ENCODE data around the gene TSHZ2. TPM values are rescaled to one million over a fixed set of nuclear protein-coding genes. Genes with fewer than 3 reads are reported as not detected.
"Not testable (repeated sequence)": the region's sequence is repeated elsewhere in the genome, so short reads cannot be mapped to it uniquely, and the experiment has no call there.

The TSHZ2 gene
- total and polyA plus RNA-seq, 9 donors, result 7.3 to 23.1 (median 12.5) TPM

DNA sequence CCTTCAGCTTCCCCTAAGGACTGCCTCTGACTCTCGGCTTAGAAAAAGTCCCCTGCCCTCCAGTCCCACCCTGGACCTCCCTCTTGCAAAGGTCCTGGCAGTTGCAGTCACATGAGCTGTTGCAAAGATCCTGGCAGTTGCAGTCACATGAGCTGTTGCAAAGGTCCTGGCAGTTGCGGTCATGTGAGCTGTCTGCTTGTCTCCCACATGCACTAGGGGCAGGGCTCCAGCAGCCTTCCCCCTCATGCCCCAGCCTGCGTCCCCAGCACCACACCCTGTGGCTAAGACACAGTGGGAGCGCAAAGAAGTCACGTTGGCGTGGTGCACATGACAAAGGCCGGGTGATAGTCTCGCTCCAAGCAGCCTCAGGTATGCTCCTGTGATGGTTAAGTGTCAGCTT, 538.5 kb downstream of the TSHZ2 start:
- no peaks in the 10 kb centered on the region for H3K4me1 ChIP-seq (ENCODE audit: control insufficient read depth, insufficient read depth, low read length)
- no peaks in the 10 kb centered on the region for H3K9me3 ChIP-seq (replicated peaks; ENCODE audit: control insufficient read depth, low read depth, low read length)
- no peak for DNase-seq
- no peak overlapping the region for H3K27ac ChIP-seq (ENCODE audit: low read length)
- no peak overlapping the region for H3K4me3 ChIP-seq (ENCODE audit: low read length)
- 86% methylated on average over 4 of the region's 8 CpGs for WGBS (ENCODE audit: insufficient coverage)
- H3K36me3 ChIP-seq (ENCODE audit: control insufficient read depth, insufficient read depth, low read length), result no peaks in the 10 kb centered on the region
- H3K27me3 ChIP-seq (ENCODE audit: control insufficient read depth, insufficient read depth, low read length), result no peaks in the 10 kb centered on the region

DNA sequence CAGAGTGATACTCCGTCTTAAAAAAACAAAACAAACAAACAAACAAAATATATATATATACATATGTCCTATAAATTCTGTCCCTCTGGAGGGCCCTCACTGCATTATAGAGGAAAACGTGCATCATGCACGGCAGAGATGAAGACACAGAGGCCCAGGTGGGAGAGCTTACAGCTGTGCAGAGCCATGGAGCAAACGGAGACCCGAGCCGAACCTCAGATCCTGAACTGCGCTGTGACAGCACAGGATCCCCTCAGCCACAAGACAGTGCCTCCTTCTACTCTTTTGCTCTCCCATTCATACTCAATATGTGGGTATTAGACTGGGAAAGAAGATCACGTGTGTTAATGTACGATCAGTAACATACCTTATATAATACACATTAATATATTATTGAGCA, 539.9 kb downstream of the TSHZ2 start:
- WGBS (ENCODE audit: insufficient coverage), result 25% methylated on average over 3 of the region's 9 CpGs
- no peak overlapping the region for H3K4me3 ChIP-seq (ENCODE audit: low read length)
- H3K27me3 ChIP-seq (ENCODE audit: control insufficient read depth, insufficient read depth, low read length), result no peaks in the 10 kb centered on the region
- H3K36me3 ChIP-seq (ENCODE audit: control insufficient read depth, insufficient read depth, low read length), result no peaks in the 10 kb centered on the region
- DNase-seq, result no peak
- no peaks in the 10 kb centered on the region for H3K4me1 ChIP-seq (ENCODE audit: control insufficient read depth, insufficient read depth, low read length)
- H3K9me3 ChIP-seq (replicated peaks; ENCODE audit: control insufficient read depth, low read depth, low read length), result no peaks in the 10 kb centered on the region
- H3K27ac ChIP-seq (ENCODE audit: low read length), result no peak overlapping the region

DNA sequence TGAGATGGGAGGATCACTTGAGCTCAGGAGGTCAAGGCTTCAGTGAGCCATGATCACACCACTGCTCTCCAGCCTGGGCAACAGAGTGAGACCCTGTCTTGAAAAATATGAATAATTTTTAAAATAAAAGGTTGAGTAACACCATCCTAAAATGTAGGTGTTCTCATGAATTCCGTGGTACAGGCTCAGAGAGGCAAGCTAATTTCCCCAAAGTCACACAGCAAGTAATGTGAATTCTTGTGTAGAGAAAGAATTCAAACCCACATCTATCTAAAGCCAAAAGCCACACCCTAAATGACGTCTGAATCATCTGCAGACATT, 541.0 kb downstream of the TSHZ2 start:
- no peak overlapping the region for H3K4me3 ChIP-seq (ENCODE audit: low read length)
- DNase-seq, result no peak
- no peaks in the 10 kb centered on the region for H3K36me3 ChIP-seq (ENCODE audit: control insufficient read depth, insufficient read depth, low read length)
- H3K4me1 ChIP-seq (ENCODE audit: control insufficient read depth, insufficient read depth, low read length), result no peaks in the 10 kb centered on the region
- no peaks in the 10 kb centered on the region for H3K9me3 ChIP-seq (replicated peaks; ENCODE audit: control insufficient read depth, low read depth, low read length)
- H3K27ac ChIP-seq (ENCODE audit: low read length), result no peak overlapping the region
- no peaks in the 10 kb centered on the region for H3K27me3 ChIP-seq (ENCODE audit: control insufficient read depth, insufficient read depth, low read length)
- 0% methylated on average over 1 of the region's 2 CpGs for WGBS (ENCODE audit: insufficient coverage)

DNA sequence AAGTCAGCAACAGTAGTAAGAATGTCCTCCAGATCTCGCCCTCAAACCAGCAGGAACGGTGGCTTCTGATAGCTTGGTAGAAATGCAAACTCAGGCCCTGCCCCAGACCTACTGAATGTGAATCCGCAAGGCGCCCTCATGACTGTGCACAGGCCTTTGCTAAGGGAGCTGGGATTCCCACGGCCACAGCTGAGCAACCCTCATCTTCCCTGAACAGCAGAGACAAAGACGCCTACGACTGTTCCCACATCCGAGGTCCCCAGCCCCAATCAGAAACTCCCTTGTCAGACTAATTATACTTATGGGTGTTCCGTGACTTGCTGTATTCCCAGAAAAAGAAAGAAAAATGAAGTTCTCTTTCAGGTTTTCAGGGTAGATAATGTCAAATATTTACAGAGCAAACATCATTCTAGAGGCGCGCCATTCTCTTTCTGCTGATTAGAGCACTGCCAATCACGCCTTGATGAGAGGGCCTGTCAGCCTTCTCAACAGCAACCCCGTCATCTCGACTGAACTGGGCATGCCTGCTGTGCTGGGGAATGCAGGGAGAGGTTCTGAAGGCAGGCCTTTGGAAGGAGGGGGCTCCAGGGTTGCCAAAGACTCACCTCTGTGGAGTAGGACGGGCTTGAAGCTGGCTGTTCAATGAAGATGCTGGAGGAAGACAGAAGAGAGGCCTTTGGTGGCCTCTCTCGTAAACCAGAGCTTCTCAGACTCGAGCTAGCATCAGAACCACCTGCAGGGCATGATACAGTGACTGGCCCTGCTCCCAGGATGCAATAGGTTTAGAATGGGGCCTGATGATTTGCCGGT, 541.5 kb downstream of the TSHZ2 start:
- WGBS (ENCODE audit: insufficient coverage), result 85% methylated on average over 10 of the region's 18 CpGs
- DNase-seq, result no peak
- Histone ChIP-seq H3K9me3 (replicated peaks; ENCODE audit: control insufficient read depth, low read depth, low read length) (no peaks in the 10 kb centered on the region), H3K4me1 (ENCODE audit: control insufficient read depth, insufficient read depth, low read length) (no peaks in the 10 kb centered on the region), H3K4me3 (ENCODE audit: low read length) (no peak overlapping the region), H3K36me3 (ENCODE audit: control insufficient read depth, insufficient read depth, low read length) (no peaks in the 10 kb centered on the region), H3K27me3 (ENCODE audit: control insufficient read depth, insufficient read depth, low read length) (no peaks in the 10 kb centered on the region), H3K27ac (ENCODE audit: low read length) (no peak overlapping the region)

DNA sequence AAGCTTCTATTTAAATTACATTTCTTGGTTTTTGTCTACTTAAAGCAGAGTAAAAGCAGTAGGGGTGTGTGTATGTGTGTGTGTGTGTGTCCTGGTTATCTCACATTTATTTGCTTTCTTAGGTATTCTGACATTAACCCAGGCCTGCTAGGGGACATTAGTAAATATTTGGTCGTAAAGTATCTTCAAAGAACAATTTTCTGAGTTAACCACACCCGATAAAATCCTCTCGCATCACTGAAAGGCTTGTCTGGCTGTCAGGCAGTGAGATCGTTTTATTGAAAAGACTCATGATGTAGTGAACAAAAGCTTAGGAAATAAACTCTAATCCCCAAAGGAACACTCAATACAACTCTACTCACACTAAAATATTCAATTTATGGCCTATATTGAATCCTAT, 543.6 kb downstream of the TSHZ2 start:
- H3K4me1 ChIP-seq (ENCODE audit: control insufficient read depth, insufficient read depth, low read length), result no peaks in the 10 kb centered on the region
- no peaks in the 10 kb centered on the region for H3K9me3 ChIP-seq (replicated peaks; ENCODE audit: control insufficient read depth, low read depth, low read length)
- no peaks in the 10 kb centered on the region for H3K27me3 ChIP-seq (ENCODE audit: control insufficient read depth, insufficient read depth, low read length)
- H3K36me3 ChIP-seq (ENCODE audit: control insufficient read depth, insufficient read depth, low read length), result no peaks in the 10 kb centered on the region
- WGBS (ENCODE audit: insufficient coverage), result no CpG with 5 or more reads among the region's 4 CpGs
- H3K27ac ChIP-seq (ENCODE audit: low read length), result no peak overlapping the region
- no peak for DNase-seq
- no peak overlapping the region for H3K4me3 ChIP-seq (ENCODE audit: low read length)

DNA sequence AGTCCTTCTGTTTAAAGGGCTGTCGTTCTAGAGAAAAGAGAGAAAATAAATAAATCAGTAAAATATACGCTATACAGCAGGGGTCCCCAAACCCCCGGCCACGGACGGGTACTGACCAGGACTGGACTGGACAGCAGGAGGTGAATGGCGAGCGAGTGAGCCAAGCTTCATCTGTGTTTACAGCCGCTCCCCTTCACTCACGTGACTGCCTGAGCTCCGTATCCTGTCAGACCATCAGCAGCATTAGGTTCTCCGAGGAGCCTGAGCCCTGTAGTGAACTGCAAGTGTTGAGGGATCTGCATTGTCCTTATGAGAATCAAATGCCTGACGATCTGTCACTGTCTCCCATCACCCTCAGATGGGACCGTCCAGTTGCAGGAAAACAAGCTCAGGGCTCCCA, 545.0 kb downstream of the TSHZ2 start:
- Histone ChIP-seq H3K27me3 (ENCODE audit: control insufficient read depth, insufficient read depth, low read length) (no peaks in the 10 kb centered on the region), H3K36me3 (ENCODE audit: control insufficient read depth, insufficient read depth, low read length) (no peaks in the 10 kb centered on the region), H3K27ac (ENCODE audit: low read length) (no peak overlapping the region), H3K4me1 (ENCODE audit: control insufficient read depth, insufficient read depth, low read length) (no peaks in the 10 kb centered on the region), H3K9me3 (replicated peaks; ENCODE audit: control insufficient read depth, low read depth, low read length) (no peaks in the 10 kb centered on the region), H3K4me3 (ENCODE audit: low read length) (no peak overlapping the region)
- DNase-seq, result no peak
- WGBS (ENCODE audit: insufficient coverage), result 93% methylated on average over 5 of the region's 13 CpGs

DNA sequence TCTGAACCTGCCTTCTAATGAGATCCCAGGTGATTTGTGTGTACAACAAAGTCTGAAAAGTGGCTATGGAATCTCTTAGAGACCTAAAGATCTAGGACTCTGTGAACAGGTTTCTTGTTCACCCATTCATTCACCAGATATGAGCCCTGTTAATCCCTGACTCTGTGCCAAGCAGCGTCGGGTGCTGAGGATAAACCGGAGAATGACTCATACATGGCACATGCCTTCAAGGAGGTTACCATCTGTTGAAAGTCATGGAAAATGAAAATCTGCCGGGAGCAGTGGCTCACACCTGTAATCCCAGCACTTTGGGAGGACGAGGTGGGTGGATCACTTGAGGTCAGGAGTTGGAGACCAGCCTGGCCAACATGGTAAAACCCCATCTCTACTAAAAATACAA, 549.3 kb downstream of the TSHZ2 start:
- not testable (repeated sequence) for H3K9me3 ChIP-seq (replicated peaks; ENCODE audit: control insufficient read depth, low read depth, low read length); DNase-seq; H3K27me3 ChIP-seq (ENCODE audit: control insufficient read depth, insufficient read depth, low read length); H3K27ac ChIP-seq (ENCODE audit: low read length); H3K36me3 ChIP-seq (ENCODE audit: control insufficient read depth, insufficient read depth, low read length); H3K4me3 ChIP-seq (ENCODE audit: low read length); H3K4me1 ChIP-seq (ENCODE audit: control insufficient read depth, insufficient read depth, low read length)
- WGBS (ENCODE audit: insufficient coverage), result 61% methylated on average over 3 of the region's 5 CpGs

DNA sequence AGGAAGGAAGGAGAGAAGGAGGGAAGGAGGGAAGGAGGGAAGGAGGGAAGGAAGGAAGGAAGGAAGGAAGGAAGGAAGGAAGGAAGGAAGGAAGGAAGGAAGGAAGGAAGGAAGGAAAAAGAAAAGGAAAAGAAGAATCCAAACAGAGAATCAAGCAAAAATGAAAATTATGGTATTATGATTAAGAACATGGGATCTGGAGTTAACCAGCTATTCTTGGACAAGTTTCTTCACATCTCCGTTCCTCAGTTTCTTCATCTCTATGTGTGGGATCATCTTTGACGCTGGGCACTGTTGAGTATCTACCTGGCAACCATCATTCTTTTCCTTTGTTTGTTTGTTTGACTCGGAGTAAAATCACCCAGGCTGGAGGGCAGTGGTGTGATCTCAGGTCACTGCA, 549.9 kb downstream of the TSHZ2 start:
- 87% methylated on average over 2 of the region's 3 CpGs for WGBS (ENCODE audit: insufficient coverage)
- no peak for DNase-seq
- no peaks in the 10 kb centered on the region for H3K9me3 ChIP-seq (replicated peaks; ENCODE audit: control insufficient read depth, low read depth, low read length)
- peaks cover 5% of the 10 kb centered on the region for H3K4me1 ChIP-seq (ENCODE audit: control insufficient read depth, insufficient read depth, low read length)
- H3K27ac ChIP-seq (ENCODE audit: low read length), result no peak overlapping the region
- H3K36me3 ChIP-seq (ENCODE audit: control insufficient read depth, insufficient read depth, low read length), result no peaks in the 10 kb centered on the region
- H3K27me3 ChIP-seq (ENCODE audit: control insufficient read depth, insufficient read depth, low read length), result no peaks in the 10 kb centered on the region
- no peak overlapping the region for H3K4me3 ChIP-seq (ENCODE audit: low read length)

DNA sequence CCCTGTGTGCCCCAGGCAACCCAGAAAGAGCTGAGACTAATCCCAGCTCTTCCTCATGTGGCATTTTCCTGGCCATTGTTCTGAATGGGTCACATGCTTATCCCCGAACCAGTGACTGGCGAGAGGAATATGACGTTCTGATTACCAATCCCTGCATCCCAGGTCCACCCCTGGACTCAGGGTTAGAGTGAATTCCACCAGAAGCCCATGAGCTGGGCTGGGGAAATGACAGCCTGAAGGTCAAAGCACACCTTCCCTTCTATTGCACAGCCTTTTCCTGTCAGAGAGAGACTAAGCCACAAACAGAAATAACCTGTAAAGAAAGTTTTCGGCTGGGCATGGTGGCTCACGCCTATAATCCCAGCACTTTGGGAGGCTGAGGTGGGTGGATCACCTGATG, 550.5 kb downstream of the TSHZ2 start:
- H3K27me3 ChIP-seq (ENCODE audit: control insufficient read depth, insufficient read depth, low read length), result no peaks in the 10 kb centered on the region
- no peaks in the 10 kb centered on the region for H3K36me3 ChIP-seq (ENCODE audit: control insufficient read depth, insufficient read depth, low read length)
- H3K27ac ChIP-seq (ENCODE audit: low read length), result no peak overlapping the region
- DNase-seq, result no peak
- 86% methylated on average over 3 of the region's 5 CpGs for WGBS (ENCODE audit: insufficient coverage)
- no peak overlapping the region for H3K4me3 ChIP-seq (ENCODE audit: low read length)
- H3K9me3 ChIP-seq (replicated peaks; ENCODE audit: control insufficient read depth, low read depth, low read length), result no peaks in the 10 kb centered on the region
- H3K4me1 ChIP-seq (ENCODE audit: control insufficient read depth, insufficient read depth, low read length), result peaks cover 5% of the 10 kb centered on the region

DNA sequence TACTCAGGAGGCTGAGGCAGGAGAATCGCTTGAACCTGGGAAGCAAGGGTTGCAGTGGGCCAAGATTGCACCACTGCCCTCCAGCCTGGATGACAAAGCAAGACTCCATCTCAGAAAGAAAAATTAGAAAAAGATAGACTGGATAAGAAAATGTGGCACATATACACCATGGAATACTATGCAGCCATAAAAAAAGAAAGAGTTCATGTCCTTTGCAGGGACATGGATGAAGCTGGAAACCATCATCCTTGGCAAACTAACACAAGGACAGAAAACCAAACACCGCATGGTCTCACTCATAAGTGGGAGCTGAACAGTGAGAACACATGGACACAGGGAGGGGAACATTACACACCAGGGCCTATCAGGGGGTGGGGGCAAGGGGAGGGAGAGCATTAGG, 551.5 kb downstream of the TSHZ2 start:
- DNase-seq; H3K4me1 ChIP-seq (ENCODE audit: control insufficient read depth, insufficient read depth, low read length); H3K36me3 ChIP-seq (ENCODE audit: control insufficient read depth, insufficient read depth, low read length); H3K27me3 ChIP-seq (ENCODE audit: control insufficient read depth, insufficient read depth, low read length); H3K9me3 ChIP-seq (replicated peaks; ENCODE audit: control insufficient read depth, low read depth, low read length); H3K27ac ChIP-seq (ENCODE audit: low read length); H3K4me3 ChIP-seq (ENCODE audit: low read length): not testable (repeated sequence)
- no CpG with 5 or more reads among the region's 2 CpGs for WGBS (ENCODE audit: insufficient coverage)
